Measurements from ENCODE around the gene DSCAML1. TPM values are rescaled to one million over a fixed set of nuclear protein-coding genes. Genes with fewer than 3 reads are reported as not detected.

Gene DSCAML1
- total and polyA plus RNA-seq, 2 of the 8 experiments (the other 6 are each of a cell fraction or from before 2014, with no cell fraction given), result 0.19 to 0.24 TPM

GRCh38 chr11:117604336-117604995 is 192.6 kb downstream of the DSCAML1 start:
- Histone ChIP-seq H2BK12ac (ENCODE audit: low read depth, low read length) (no peak overlapping the region), H4K8ac (ENCODE audit: extremely low read depth, insufficient read depth, low read length) (no peak overlapping the region; the same call in 1 of the 2 replicates), H3K4me1 (replicated peaks in 1 of 4; ENCODE audit: control insufficient read depth in 3 of 4, insufficient read depth in 4 of 4, low read length in 3 of 4) (peaks cover 3 to 26% (median 14%) of the 10 kb centered on the region in 4 experiments), H3K18ac (ENCODE audit: extremely low read depth, low read length) (no peak overlapping the region), H3K4me2 (ENCODE audit: insufficient read depth in 1 of 2, low read depth in 2 of 2, low read length in 2 of 2) (no peak overlapping the region), H4K20me1 (replicated peaks in 1 of 2; ENCODE audit: control insufficient read depth in 1 of 2, insufficient read depth in 2 of 2, low read length in 2 of 2) (no peaks in the 10 kb centered on the region), H2BK120ac (replicated peaks; ENCODE audit: low read depth, low read length) (no peak overlapping the region), H4K5ac (ENCODE audit: insufficient read length, low read depth, low read length) (no peak overlapping the region), H2AK5ac (ENCODE audit: low read depth, low read length) (no peak overlapping the region; the same call in 1 of the 2 replicates), H3K36me3 (ENCODE audit: control insufficient read depth in 2 of 4, insufficient read depth in 4 of 4, low read length in 3 of 4) (no peaks in the 10 kb centered on the region), H3K79me2 (ENCODE audit: control insufficient read depth in 1 of 2, insufficient read depth in 2 of 2, low read length in 2 of 2) (no peaks in the 10 kb centered on the region), H3K23me2 (ENCODE audit: low read depth, low read length) (no peaks in the 10 kb centered on the region), H3K9ac (replicated peaks in 1 of 4; ENCODE audit: extremely low read depth in 1 of 4, low read depth in 3 of 4, low read length in 3 of 4) (no peak overlapping the region), H2BK15ac (ENCODE audit: low read length) (0 out of 2 replicates have a peak overlapping the region, but pooled peaks have one; percentile 53), H4K91ac (replicated peaks; ENCODE audit: insufficient read length, low read length) (no peak overlapping the region), H3K23ac (ENCODE audit: insufficient read length) (no peak overlapping the region), H3K9me3 (ENCODE audit: insufficient read depth in 2 of 2, low read depth in 1 of 2, low read length in 1 of 2) (no peaks in the 10 kb centered on the region), H3K79me1 (ENCODE audit: low read depth, low read length) (no peaks in the 10 kb centered on the region), H3K4ac (replicated peaks; ENCODE audit: insufficient read length, low read depth, low read length) (no peak overlapping the region), H2BK20ac (ENCODE audit: low read length) (no peak overlapping the region), H2AFZ (ENCODE audit: low read length) (no peak overlapping the region), H3K27ac (ENCODE audit: low read depth, low read length) (no peak overlapping the region), H3K4me3 (ENCODE audit: extremely low read depth in 1 of 4, insufficient read depth in 2 of 4, low read depth in 3 of 4, low read length in 4 of 4) (no peak overlapping the region), H3K14ac (ENCODE audit: insufficient read length) (no peak overlapping the region), H2BK5ac (ENCODE audit: low read depth, low read length) (no peak overlapping the region), H3K56ac (replicated peaks; ENCODE audit: insufficient read length, low read depth, low read length) (no peak overlapping the region), H3K27me3 (replicated peaks in 1 of 4; ENCODE audit: control insufficient read depth in 3 of 4, extremely low read depth in 1 of 4, insufficient read depth in 3 of 4, low read length in 3 of 4) (peaks cover 0 to 2% (median 0%) of the 10 kb centered on the region in 4 experiments; a peak in 3 of 7 replicates)
- TF ChIP-seq POLR2AphosphoS5 (IDR thresholded peaks at IDR 0.05; ENCODE audit: low read depth, low read length) (no peak), CEBPB (IDR thresholded peaks at IDR 0.05; ENCODE audit: low read depth, low read length) (no peak), NRF1 (IDR thresholded peaks at IDR 0.05; ENCODE audit: low read depth, low read length) (no peak), HDAC2 (IDR thresholded peaks at IDR 0.05; ENCODE audit: borderline replicate concordance in 1 of 2, low read depth in 2 of 2, low read length in 2 of 2) (no peak), KDM1A (IDR thresholded peaks at IDR 0.05; ENCODE audit: borderline replicate concordance, low read length) (no peak), JUN (IDR thresholded peaks at IDR 0.05; ENCODE audit: low read depth, low read length) (no peak), RBBP5 (IDR thresholded peaks at IDR 0.05; ENCODE audit: borderline replicate concordance, low read depth, low read length) (no peak)
- FAIRE-seq (no peak), DNase-seq (ENCODE audit: low read depth in 1 of 2, low spot score in 2 of 2) (no peak)
- ChIA-PET CTCF (ENCODE audit: partially characterized antibody) (interaction anchor here (0.7 to 2.6 kb wide), 7 partner anchors 9 to 194 kb away, joined by 3 to 10 read pairs (median 6); no protein-coding TSS in a partner anchor), POLR2A (ENCODE audit: partially characterized antibody) (interaction anchor here (1.1 to 2.0 kb wide), 2 partner anchors 8 to 10 kb away, joined by 3 to 6 read pairs; no protein-coding TSS in a partner anchor)
- WGBS, 2 experiments (ENCODE audit: extremely low coverage in 1 of 2, insufficient coverage in 1 of 2, insufficient read length in 1 of 2, insufficient replicate concordance in 2 of 2, low coverage in 1 of 2, low lambda C conversion rate in 2 of 2, missing lambda C conversion rate in 1 of 2), result 70% methylated on average over 14 of the region's 14 CpGs; no CpG with 5 or more reads in 1 of the 2 experiments

All from H1 (cell line).